Stimulated activated CD4-positive, alpha-beta T cell treated with anti-CD3 and anti-CD28 coated beads, Interleukin-2, amount 100 ng/mL, for 24 hours (primary cell): ENCODE data around the gene PBX1.

ENCODE experiments used
- DNase-seq, 2 donors: peaks; one replicate each; pipeline ENCODE4 v3.0.0-alpha.2; 2020

The PBX1 gene

DNA sequence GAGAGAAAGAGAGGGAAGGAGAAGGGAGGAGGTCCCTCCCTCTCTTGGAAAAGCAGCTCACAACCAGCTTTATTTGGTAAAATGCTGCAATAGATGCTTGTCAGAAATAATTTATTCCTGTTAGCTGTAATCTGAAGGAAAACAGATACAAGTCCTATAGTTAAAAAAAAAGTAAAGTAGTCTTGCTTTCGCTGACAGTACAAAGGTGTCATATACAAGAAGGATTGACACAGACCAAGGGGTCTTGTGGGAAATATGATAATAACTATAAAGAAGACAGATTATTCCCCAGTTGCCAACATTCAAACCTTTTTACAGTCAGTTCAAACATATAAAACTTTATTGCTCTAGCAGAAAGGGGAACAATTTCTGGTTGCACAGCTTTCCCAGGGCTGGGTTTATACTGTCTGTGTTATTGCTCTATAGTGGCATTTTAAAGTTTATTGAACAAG lies 145.0 kb downstream of the PBX1 start:
- DNase-seq = no peak

DNA sequence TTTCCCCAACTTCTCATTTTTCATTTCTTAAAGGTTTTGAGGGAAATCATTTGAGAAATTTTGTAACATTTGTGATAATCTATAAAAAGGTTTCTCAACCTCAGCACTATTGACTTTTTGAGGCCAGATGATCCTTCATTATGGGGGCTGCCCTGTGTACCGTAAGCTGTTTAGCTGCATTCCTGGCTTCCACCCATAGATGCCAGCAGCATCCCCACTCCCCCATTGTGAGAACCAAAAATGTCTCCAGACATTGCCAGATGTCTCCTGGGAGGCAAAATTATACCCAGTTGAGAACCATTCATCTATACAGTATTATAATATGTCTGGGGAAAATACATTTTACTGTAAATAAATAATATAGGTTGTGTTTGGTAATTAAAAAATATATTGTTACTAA lies 146.0 kb downstream of the PBX1 start:
- DNase-seq = no peak

DNA sequence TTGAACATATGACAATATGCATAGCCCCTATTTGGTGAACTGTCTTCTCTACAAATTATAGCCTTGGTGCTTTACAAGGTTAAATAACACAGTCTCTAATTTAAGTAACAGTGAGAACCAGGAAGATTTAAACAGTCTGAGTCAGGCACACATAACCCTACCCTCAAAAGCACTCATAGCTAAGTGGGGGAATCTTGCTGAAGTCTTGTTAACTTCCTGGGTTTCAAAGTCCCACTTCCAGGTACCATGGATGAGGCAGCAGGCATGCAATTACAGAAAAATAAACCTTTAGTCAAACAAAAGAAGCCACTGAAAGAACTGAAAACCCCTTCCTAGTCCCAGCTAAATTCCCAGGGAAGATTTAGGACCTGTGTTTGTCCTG lies 147.6 kb downstream of the PBX1 start:
- DNase-seq = no peak

DNA sequence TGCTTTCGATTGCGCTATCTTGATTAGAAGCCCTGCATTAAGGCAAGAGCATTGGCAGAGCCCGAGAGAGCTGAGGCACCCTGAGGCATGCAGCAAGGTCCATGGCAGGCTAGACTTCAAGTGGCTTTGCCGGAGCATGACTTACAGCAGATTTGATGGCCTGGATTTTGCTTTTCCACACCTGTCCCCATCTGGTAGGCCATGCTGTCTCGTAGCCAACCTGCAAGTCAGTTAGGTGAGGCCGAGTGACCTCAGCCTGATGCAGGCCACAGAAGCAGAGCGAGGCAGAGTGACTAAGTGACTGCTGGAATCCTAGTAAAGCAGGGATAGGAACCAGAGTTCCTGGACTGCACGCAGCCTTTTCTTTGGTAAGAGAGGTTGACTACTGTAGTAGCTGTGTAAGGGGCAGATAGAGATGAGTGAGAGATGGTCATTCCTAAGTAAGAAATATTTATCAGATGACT lies 148.9 kb downstream of the PBX1 start:
- no peak for DNase-seq

DNA sequence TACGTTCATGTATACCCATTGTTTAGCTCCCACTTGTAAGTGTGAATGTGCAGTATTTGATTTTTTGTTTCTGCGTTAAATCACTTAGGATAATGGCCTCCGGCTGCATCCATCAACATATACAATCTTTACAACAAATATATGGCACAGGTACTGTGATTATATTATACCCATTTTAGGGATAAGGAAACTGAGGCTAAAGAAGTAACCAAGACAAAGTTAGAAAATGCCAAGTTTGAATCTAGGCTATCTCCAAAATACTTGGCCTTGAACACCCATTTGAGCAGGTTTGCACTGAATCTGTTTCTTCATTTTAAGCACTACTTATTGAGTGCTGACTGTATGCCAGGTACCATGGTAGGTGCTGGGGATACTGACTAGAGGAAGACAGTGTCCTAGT lies 149.6 kb downstream of the PBX1 start:
- no peak for DNase-seq

DNA sequence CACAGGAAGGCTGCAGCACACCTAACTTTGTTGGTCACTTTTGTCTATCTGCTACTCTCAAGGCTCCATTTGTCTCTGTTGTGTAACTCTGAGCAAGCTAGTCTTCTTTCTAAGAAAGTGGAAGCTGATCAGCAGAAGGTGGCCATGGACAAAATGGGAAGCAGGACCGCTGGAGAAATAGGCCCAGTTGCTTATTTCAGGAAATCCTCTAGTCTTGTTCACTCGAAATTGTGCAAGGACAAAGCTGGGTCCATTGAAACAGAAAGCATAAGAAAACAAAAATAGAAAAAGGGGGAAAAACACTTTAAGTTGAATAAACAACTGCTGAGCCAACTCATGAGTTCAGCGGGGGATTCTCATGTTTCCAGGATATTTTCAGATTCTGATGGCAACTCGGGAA lies 150.1 kb downstream of the PBX1 start:
- no peak for DNase-seq

DNA sequence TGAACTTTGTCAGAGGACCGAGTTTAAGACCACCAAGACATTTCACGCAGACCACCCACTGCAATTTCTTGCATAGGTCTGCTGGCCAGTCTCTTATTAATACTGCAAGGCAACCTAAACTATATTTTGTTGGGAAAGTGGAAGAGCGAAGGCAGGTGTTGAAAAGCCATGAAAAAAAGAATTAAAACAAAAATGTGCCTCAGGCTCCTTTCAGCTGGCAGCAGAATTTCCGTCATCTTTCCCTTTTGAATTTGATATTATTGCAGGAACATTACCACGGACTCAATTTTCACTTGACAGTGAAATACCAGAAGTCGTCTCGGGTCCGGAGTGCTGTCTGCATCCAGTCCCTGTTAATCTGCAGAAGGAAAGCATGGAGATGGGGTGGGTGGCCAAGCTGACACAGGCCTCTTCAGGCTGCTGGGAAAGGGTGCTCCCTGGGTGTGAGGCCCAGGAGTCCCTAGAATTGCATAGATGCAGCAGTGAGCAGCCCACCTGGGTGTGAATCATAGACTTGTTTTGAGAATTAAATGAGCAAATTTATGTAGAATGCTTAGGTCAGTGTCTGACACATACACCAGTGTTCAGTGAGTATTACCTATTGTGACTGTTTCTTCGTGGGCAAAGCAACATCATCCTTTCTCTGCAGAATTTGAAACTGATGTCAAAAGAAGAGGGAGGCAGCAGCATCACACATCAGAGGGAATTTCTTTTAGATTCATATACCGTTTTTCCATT lies 150.7 kb downstream of the PBX1 start:
- no peak for DNase-seq

DNA sequence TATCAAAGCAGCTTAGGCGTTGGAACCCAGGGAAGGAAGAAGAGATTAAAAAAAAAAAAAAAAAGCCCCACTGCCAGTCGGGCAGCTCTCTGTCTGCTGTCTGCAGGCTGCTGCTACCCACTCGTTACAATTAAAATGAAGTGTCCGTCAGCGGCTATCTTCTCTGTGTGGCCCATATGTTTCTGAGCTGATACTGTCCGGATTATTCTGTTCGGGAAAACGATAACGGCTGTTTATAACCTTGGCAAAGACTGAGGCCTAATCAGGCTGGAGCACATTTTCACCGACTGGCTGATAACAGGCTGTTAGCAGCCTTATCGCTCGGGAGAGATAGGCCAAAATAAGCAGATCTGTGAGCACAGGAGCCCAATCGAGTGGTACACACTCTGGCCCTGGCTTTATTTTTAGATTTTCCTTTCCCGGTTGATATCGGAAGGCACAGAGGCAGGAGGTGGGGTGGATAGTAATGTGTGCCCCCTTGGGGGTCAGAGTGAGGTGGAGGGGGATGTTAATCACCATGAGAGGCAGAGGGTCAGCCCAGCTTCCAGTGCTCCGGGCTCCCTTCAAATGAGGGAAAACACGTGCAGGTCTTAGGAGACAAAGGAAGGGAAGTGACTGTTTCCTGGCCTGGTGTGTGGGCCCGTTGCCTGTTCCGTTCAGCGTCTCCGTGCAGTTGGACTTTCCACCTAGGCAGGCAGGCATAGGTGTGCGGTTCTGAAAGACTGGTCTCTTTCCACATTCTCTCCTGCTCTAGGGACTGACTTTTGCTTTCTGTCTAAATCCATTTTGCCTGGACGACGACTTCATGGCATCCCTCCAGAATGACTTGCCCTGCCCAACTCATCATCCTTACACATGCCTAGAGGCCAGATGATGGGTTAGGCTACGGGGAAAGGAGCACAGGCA lies 153.4 kb downstream of the PBX1 start:
- no peak for DNase-seq

DNA sequence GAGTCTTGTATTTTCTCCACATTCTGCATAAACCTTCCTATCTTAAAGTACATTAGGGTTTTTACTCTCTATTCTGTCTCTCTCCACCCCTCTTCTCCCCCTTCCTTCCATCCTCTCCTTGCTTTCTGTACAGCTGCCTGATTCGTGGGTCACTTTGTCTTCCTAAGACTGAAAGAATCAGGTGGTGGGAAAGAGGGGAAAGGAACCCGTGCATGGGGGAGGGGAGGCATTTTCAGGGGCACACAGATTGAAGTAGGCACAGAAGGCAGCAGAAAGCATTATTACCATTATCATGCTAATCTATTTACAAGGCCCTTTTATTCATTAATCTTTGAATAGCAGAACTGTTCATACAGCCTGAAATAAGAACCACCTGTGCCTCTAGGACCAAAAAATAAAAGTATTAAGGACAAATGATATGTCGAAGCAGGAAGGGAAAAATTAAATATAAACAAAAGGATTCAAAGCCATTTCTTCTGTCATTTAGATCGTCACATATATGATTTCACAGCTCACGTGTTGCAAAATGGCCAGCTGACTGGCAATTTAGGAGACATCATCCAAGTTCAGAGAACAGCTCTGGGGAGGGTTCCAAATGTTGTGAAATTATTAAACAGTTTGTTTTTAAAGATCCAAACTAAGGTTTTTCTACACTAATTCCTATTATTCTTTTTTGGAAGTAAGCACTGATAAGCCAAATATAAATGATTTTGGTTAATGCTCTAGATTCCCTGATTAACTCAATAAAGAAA lies 154.6 kb downstream of the PBX1 start:
- no peak for DNase-seq

DNA sequence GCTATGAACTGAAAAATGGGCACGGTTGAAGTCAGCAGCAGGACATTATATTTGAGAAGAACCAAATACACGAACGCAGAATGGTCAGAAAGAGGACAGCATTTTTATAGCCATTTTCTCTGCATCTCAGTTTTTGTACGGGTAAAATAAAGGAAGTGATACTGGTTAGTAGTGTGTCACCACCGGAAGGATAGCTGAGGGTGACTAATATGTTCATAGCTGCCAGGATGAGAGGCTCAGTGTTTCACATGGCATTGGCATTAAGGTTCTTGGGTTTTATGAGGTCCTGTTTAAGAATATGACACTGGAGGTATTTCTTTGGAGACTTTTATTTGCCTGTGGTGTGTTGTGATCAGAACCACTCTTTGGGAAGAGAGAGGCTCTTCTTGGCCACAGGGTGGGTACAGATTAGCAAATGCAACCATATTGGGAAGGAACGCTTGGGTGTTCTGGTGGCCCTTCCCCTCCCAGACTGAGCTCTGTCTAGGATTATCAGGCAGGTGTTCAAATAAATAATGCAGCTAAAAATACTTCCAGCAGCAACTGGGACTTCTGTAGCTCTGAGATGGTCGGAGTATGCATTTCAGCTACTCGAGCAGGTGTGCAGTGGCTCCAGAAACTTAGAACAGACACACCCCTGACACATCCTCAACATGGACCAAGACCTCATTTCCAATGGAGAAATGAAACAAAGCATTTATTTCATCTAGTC lies 158.2 kb downstream of the PBX1 start:
- DNase-seq = no peak

DNA sequence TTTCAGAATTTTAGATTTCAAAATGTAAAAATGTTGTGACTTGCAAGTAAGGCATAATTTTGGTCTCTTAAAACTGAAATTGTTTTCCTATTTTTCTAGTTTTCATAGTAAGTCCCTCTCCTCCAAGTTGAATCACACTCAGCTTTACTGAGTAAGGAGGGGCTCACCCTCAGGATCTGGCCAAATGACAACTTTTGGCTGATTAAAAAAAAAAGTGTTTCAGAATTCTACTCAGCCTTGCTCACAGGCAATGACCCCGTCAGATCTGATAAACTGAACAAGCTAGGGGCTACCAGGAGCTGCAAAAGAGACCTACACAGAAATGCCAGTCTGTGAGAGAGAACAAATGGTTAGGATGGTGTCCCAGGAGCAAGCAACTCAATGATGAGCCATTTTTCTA lies 159.8 kb downstream of the PBX1 start:
- no peak for DNase-seq

DNA sequence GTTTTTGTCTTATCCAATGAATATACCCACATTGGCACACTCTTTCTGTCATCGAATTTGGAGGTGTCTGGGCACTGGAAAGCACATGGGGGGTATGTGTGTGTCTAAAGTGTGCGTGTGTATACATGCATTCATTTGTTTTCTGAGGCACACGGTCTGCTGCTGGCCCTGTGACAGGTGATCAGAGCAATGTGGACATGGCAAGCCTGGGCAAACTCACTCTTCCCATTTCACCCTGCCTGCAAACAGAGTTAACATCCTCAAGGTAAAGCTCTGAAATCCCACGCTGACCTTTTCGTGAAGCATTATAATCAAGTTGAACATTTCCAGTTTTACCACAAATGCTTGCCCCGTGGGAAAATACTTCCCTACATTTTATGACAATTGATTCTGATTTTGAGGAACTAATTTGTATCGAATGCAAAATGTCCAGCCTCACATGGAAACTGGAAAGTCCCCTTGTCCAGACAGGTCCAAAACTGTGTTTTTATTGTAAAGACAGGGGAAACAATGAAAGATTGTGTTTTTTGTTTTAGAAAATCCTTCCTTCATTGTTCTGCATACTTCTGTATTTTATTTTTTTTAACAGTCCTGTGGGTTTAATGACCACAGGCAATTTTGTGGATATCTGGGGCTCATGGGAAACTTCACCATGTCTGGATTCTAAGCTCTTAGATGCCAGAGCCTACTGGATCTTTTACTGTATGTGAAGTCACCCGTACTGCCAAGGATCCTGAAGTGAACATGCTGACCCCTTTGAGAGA lies 160.9 kb downstream of the PBX1 start:
- no peak for DNase-seq

DNA sequence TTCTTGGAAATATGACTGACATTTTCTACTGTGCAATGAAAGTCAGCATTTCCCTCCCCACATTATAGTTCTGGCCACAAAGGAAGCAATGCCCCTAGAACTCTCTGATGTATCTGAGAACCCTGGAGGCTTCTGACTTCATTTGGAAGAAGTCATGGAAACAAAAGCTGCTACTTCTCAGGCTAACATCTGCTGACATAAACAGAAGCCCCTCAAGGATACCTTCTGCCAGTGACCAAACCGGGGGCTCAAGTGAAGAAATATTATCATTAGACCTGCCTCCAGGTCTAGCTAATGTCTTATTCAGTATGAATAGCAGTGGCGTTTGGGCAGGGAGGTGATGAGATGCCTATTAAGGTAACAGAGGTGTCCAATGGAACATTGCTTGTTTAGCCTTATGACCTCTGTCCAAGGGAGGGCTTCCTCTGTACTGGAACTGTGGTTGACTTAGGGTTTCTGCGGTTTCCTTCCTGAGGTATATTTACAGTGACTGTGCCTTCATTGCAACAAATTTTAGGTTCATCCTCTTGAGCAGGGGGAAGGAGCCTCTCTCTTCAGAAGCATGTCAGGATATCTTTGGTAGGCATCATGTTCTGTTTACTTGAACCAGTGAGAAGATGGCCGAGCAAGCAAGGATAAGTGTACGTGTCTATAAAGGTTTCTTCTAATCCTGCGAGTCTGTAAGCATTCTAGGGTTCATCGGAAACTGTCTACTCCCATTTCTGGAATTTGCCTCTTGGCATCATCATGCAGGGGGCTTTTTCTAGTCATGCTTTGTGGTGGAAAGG lies 161.7 kb downstream of the PBX1 start:
- DNase-seq = no peak

DNA sequence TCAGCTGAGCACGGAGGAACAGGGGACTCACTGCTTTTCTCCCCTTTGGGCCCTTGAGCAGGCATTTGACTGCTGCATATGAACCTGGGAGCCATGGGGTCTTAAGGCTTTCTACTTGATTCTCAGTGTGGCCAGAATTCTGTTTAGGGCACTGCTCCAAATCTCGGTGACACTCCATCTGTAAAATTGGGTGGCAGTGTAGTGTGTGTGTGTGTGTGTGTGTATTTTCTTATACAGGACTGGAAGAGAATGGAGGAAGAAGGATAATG lies 162.2 kb downstream of the PBX1 start:
- no peak for DNase-seq

DNA sequence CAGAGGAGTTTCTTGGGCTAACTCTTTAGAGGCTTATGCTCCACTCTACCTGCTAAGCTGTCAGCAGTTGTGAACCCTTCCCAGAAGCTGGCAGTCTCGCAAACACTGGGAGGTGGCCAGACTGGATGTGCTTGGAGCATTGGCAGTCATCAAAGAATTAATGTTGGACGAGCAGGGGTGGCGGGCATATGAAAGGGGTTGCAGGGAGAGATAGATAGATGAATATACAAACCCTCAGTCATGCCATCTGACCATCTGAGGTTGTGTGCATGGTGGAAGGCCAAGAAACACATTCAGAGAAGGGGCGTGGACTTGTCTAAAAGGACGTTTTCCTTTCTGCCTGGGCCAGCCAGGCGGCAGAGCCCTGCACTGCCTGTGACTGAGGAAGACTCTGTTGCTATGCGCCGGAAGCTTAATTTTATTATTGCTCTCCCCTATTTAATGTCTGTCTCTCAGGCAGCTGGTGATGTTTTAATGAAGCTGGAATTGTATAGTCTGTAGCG lies 164.4 kb downstream of the PBX1 start:
- no peak for DNase-seq

DNA sequence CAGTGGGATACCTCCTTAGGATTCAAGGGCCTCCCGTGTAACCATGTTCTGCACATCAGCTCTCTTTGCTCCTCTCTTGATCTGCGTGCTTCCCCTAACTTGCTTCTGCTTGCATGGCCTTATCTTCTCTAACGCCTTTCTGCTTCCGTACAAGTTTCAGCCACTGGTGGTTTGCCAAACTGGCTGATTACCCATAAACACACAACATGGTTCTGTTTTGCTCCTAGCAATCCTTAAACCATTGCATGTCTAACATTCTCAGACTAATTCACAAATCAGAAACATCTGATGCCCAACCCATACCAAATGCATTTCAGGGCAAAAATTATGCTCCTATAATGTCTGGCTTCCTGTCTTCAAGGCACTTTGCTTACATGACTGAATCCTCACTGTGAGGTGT lies 166.4 kb downstream of the PBX1 start:
- DNase-seq = no peak

DNA sequence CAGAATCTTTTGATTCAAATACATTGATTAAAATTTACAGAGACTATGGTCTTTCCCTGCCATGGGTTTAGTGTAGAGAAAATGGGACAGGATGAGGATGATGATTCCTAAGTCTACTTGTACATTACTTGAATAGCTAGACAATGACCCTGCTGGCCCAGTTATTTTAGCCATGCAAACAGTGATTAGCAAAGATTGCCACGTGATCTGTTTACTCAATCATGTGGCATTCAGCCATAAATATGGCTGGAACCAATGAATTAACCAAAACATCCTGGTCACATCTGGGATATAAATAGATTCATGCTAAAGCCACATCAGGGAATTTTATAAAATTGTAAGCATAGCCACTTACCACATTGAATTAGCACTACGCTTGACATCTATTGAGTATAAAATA lies 167.3 kb downstream of the PBX1 start:
- DNase-seq = no peak

DNA sequence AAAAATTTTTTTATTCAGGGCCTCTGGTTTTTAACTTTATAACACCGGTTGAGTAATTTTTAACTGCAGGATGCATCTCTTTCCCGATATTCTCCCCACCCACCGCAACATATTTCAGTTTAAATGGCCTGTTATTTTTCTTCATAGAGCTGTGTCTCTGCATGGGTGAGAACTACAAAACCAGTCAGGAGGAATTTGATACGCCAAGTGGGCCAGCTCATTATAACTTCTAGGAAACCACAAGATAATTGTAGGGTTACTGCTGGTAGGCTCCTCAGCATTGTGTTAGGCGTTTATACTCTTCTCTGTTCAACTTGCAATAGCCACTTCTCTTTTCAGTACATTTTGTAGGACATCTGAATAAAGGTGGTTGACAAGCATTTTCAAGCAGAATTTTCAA lies 169.7 kb downstream of the PBX1 start:
- DNase-seq = no peak

DNA sequence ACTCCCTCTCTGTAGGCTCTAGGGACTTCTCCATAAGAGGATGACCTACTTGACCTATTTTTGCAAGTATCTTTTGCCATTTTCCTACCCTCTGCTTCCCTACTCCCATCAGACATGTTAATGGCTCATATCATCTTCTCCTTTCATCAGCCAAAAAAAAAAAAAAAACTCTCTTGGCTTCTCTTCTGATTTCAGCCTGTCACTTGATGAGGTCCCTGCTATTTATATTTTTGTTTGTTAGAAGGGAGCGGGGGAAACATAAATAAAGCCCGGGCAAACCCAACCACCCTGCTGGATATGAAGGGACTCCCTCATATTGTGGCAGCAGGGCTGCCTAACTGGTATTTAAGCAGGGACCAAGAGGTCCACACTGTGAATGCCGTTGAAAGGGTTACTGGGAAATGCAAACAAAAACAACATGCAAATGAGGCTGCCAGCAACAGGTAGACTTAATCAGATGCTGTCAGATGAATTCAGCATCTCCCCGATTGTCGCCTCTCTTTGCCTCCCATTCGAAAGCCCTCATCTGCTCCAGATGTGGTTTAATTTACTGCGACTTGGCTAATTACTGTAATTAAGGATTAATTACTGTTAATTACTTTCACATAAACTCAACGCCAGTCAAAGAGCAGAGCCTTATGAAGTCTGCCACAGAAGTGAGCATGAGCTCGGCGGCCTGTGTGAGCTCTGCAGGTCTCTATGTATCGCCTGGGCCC lies 172.3 kb downstream of the PBX1 start:
- DNase-seq = no peak

DNA sequence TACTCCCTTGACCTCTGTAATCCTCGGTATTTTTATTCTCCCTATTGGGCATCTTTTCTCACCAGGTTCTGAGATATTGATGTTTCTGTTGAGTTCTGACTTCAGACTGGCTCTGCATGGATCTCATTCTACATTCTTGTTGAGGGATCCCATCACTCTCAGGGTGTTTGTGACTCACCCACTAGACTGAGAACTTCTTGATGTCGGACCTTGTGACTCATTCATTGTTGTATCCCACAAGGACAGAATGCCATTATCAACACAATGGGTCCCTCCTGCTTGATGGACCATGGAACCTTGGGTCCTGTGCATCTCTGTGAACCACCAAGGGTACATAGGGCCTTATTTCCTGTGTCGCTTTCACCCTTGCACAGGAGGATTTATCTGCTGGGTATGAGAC lies 174.1 kb downstream of the PBX1 start:
- DNase-seq = no peak

DNA sequence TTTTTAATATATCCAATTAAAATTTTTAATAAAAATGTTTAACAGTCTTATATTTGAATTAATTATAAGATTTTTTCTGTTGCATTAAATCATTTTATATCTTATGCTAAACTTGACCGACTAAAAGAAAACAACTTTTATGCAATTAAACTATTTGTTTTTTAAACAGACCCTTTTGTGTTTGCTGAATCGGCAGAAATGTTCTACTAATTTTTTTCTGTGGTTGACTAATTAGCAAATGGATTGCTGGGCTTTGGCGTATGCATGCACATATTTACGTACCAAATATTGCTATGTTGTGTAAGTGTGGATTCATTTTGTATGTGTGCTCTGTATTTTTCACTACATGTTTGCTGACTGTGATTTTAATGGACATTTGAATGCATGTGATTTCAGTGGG lies 174.8 kb downstream of the PBX1 start:
- DNase-seq = no peak
